Natural killer cell (primary cell): ENCODE results near the gene FPR2. TPM values are rescaled to one million over a fixed set of nuclear protein-coding genes. Genes with fewer than 3 reads are reported as not detected.
"Not testable (repeated sequence)": the region's sequence is repeated elsewhere in the genome, so short reads cannot be mapped to it uniquely, and the experiment has no call there.

Experiments used
- ATAC-seq, 3 donors: fragments of 150-1000 bp in 2 of 3; fragments of 200-7000 bp in 1 of 3; cut with Tn5 transposase; 1 replicate in 1 of 3; 2 replicates in 2 of 3; pipeline ENCODE4 v1.10.0; 2021; ENCODE audit warnings: mild to moderate bottlenecking in 2 of 3, moderate library complexity in 2 of 3
- DNase-seq, 2 donors: peaks; one replicate each; pipeline versions ENCODE4 v3.0.0 to v3.0.0-alpha.2; 2013 to 2021; ENCODE audit warnings: mixed read lengths in 1 of 2
- H3K27ac ChIP-seq: one replicate; pipeline ENCODE4 v1.5.1; 2013; ENCODE audit warnings: mild to moderate bottlenecking, low read length
- H3K27me3 ChIP-seq: one replicate; pipeline ENCODE4 v1.6.1; 2013; ENCODE audit warnings: low read length; ENCODE audit not compliant: control insufficient read depth, insufficient read depth
- H3K36me3 ChIP-seq: one replicate; pipeline ENCODE4 v1.6.1; 2013; ENCODE audit warnings: low read length; ENCODE audit not compliant: control insufficient read depth, insufficient read depth
- H3K4me1 ChIP-seq: one replicate; pipeline ENCODE4 v1.6.1; 2013; ENCODE audit warnings: low read length; ENCODE audit not compliant: control insufficient read depth, insufficient read depth
- H3K4me3 ChIP-seq: one replicate; pipeline ENCODE4 v1.5.1; 2013; ENCODE audit warnings: low read length
- H3K9me3 ChIP-seq: one replicate; pipeline ENCODE4 v1.6.1; 2013; ENCODE audit warnings: low read length; ENCODE audit not compliant: control insufficient read depth, insufficient read depth
- H3K27ac Mint-ChIP-seq, 2 donors: one replicate each; pipeline ENCODE4 v1.8.0; 2022; ENCODE audit warnings: mild to moderate bottlenecking in 2 of 2, mixed read lengths in 2 of 2, moderate library complexity in 1 of 2
- H3K27me3 Mint-ChIP-seq, 2 donors: one replicate each; pipeline ENCODE4 v1.8.0; 2022; ENCODE audit warnings: low read depth in 2 of 2, mixed read lengths in 2 of 2
- H3K36me3 Mint-ChIP-seq: one replicate; pipeline ENCODE4 v1.8.0; 2022; ENCODE audit warnings: mixed read lengths
- H3K4me1 Mint-ChIP-seq, 2 donors: one replicate each; pipeline ENCODE4 v1.8.0; 2022; ENCODE audit warnings: mixed read lengths in 2 of 2
- H3K4me3 Mint-ChIP-seq: one replicate; pipeline ENCODE4 v1.8.0; 2022; ENCODE audit warnings: mild to moderate bottlenecking, moderate library complexity, mixed read lengths
- H3K9me3 Mint-ChIP-seq, 2 donors: one replicate each; pipeline ENCODE4 v1.8.0; 2022; ENCODE audit warnings: mixed read lengths in 2 of 2
- WGBS: methylation state at CpG from one replicate; pipeline ENCODE4 v1.1.7; 2013; ENCODE audit warnings: missing lambda C conversion rate; ENCODE audit not compliant: insufficient coverage; 5-methylcytosine and 5-hydroxymethylcytosine counted together
- intact Hi-C: fragments of 100-400 bp; cut with micrococcal nuclease; formaldehyde crosslinking; loops from one replicate; pipeline ENCODE4 v1.14.2; 2022
- total RNA-seq, 4 donors: library from RNA; stranded (reverse); fragments of 120-200 nt in 1 of 4; gene quantifications; one replicate each; pipeline versions ENCODE4 v1.2.3 to v1.2.4, GENCODE V29; 2013 to 2022
- TF ChIP-seq, protein P1 (sequence below): fragments of 200-600 bp; IDR thresholded peaks from one replicate; pipeline ENCODE4 v1.8.0; 2022; ENCODE audit warnings: antibody characterized with exemption

Gene FPR2
- total RNA-seq, 3 donors from 2014 or later (not counting 1 experiment from before 2014, with no cell fraction given), result 0.28 to 2.1 (median 0.59) TPM

DNA sequence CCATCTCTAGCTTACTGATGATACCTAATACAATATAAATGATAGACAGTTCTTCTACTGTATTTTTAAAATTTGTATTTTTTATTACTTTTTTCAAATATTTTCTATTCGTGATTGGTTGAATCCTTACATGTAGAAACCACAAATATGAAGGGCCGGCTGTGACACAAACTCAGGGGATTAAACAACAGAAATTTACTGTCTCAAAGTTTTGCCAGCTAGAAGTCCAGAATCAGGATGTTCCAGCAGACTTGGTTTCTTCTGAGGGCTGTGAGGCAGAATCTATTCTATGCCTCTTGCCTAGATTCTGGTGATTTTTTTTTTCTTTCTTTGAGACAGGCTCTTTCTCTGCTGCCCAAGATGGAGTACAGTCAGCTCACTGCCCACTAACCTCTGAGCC lies 23.1 kb upstream of the FPR2 start:
- Histone ChIP-seq H3K27me3 (no peaks in the 10 kb centered on the region), H3K27ac (no peak overlapping the region), H3K4me1 (no peaks in the 10 kb centered on the region), H3K36me3 (no peaks in the 10 kb centered on the region), H3K4me3 (no peak overlapping the region), H3K9me3 (no peaks in the 10 kb centered on the region)
- DNase-seq (no peak), ATAC-seq (no peak)
- Mint-ChIP-seq H3K4me3 (no peak overlapping the region), H3K36me3 (no peaks in the 10 kb centered on the region), H3K27ac (no peak overlapping the region), H3K27me3 (peaks cover 6 to 22% of the 10 kb centered on the region in 2 donors), H3K4me1 (no peaks in the 10 kb centered on the region), H3K9me3 (no peaks in the 10 kb centered on the region)
- intact Hi-C loops, result no loop called here
- TF ChIP-seq, protein P1, sequence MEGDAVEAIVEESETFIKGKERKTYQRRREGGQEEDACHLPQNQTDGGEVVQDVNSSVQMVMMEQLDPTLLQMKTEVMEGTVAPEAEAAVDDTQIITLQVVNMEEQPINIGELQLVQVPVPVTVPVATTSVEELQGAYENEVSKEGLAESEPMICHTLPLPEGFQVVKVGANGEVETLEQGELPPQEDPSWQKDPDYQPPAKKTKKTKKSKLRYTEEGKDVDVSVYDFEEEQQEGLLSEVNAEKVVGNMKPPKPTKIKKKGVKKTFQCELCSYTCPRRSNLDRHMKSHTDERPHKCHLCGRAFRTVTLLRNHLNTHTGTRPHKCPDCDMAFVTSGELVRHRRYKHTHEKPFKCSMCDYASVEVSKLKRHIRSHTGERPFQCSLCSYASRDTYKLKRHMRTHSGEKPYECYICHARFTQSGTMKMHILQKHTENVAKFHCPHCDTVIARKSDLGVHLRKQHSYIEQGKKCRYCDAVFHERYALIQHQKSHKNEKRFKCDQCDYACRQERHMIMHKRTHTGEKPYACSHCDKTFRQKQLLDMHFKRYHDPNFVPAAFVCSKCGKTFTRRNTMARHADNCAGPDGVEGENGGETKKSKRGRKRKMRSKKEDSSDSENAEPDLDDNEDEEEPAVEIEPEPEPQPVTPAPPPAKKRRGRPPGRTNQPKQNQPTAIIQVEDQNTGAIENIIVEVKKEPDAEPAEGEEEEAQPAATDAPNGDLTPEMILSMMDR, result no peak
- 69% methylated on average over 2 of the region's 2 CpGs for WGBS

DNA sequence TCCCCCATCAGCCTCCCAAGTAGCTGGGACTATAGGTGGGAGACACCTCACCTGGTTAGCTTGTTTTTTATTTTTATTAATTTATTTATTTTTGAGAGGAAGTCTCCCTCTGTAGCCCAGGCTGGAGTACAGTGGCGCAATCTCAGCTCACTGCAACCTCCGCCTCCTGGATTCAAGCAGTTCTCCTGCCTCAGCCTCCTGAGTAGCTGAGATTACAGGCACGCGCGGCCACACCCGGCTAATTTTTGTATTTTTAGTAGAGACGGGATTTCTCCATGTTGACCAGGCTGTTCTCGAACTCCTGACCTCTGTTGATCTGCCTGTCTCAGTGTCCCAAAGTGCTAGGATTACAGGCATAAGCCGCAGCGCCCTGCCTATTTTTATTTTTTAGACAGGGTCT lies 22.5 kb upstream of the FPR2 start:
- ATAC-seq, H3K4me1 ChIP-seq, H3K27ac ChIP-seq, H3K36me3 Mint-ChIP-seq, H3K4me3 ChIP-seq, H3K9me3 ChIP-seq, H3K27me3 ChIP-seq, intact Hi-C loops, H3K9me3 Mint-ChIP-seq, DNase-seq, H3K4me1 Mint-ChIP-seq, H3K36me3 ChIP-seq, H3K27ac Mint-ChIP-seq, H3K4me3 Mint-ChIP-seq: not testable (repeated sequence)
- H3K27me3 Mint-ChIP-seq, result peaks cover 6 to 22% of the 10 kb centered on the region in 2 donors
- WGBS, result 98% methylated on average over 10 of the region's 10 CpGs

DNA sequence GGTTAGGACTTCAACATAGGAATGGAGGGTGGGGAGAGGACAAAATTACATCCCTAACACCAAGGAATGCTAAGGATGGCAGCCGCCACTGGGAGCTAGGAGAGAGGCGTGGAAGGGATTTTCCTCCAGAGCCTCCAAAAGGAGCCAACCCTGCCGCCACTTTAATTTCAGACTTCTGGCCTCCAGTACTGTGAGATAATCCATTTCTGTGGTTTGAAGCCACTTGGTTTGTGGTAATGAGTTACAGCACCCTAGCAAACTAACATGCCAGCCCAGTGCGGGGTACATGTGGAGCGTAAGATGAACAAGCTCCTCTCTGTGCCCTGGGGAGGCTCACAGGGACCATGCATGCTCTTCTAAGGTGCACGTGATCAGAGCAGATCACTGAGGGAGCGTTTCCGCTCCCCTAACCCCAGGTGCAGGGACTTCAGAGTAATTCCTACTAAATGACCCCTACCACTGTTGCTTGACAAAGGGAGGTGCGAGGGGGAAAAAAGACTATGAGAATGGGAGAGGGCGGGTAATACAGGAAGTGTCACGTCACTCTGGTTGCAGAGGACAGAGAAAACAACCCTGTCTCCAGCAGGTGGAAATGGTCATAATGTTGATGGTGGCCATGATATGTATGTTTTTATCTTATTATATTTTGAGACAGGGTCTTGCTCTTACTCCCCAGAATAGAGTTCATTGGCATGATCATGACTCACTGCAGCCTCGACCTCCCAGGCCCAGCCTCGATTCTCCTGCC lies 21.3 kb upstream of the FPR2 start:
- Mint-ChIP-seq H3K4me3 (no peak overlapping the region), H3K9me3 (no peaks in the 10 kb centered on the region), H3K27me3 (peaks cover 6 to 22% of the 10 kb centered on the region in 2 donors), H3K36me3 (no peaks in the 10 kb centered on the region), H3K27ac (no peak overlapping the region), H3K4me1 (no peaks in the 10 kb centered on the region)
- intact Hi-C loops, result no loop called here
- ATAC-seq (peak in 1 of 3 donors; percentile 34), DNase-seq (no peak)
- H3K27me3 ChIP-seq, result no peaks in the 10 kb centered on the region
- H3K9me3 ChIP-seq, result no peaks in the 10 kb centered on the region
- H3K4me3 ChIP-seq, result no peak overlapping the region
- no peaks in the 10 kb centered on the region for H3K4me1 ChIP-seq
- no peaks in the 10 kb centered on the region for H3K36me3 ChIP-seq
- 78% methylated on average over 13 of the region's 13 CpGs for WGBS
- H3K27ac ChIP-seq, result no peak overlapping the region
- TF ChIP-seq, protein P1, result no peak

DNA sequence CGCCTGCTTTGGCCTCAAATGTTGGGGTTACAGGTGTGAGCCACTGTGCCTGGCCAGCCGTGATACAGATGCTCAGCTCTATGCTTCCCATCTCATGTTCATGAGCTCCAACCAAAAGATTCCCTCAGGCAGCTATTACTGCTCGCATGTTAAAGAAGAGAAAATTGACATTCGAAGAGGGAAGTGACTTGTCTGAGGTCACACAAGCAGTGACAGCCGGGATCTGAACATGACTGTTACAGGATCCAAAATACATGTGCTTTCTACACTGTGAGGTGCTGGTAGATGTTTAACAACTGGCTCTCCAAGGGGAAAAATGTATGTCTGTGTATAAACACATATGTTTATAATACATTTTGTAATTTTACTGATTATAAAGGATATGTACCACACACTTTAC lies 20.6 kb upstream of the FPR2 start:
- intact Hi-C loops, result no loop called here
- H3K9me3 Mint-ChIP-seq, result no peaks in the 10 kb centered on the region
- no peak overlapping the region for H3K27ac Mint-ChIP-seq
- TF ChIP-seq, protein P1, result no peak
- H3K27me3 Mint-ChIP-seq, result peaks cover 6 to 19% of the 10 kb centered on the region in 2 donors
- no peak overlapping the region for H3K4me3 Mint-ChIP-seq
- H3K4me1 Mint-ChIP-seq, result no peaks in the 10 kb centered on the region
- no peak for DNase-seq
- WGBS, result 69% methylated on average over 5 of the region's 5 CpGs
- H3K27me3 ChIP-seq, result no peaks in the 10 kb centered on the region
- no peaks in the 10 kb centered on the region for H3K9me3 ChIP-seq
- H3K4me1 ChIP-seq, result no peaks in the 10 kb centered on the region
- no peak for ATAC-seq
- no peak overlapping the region for H3K4me3 ChIP-seq
- no peak overlapping the region for H3K27ac ChIP-seq
- H3K36me3 Mint-ChIP-seq, result no peaks in the 10 kb centered on the region
- no peaks in the 10 kb centered on the region for H3K36me3 ChIP-seq
